Panc1 (cell line): ENCODE results near the gene BCL2L12.

Experiments used
- CTCF ChIP-seq: fragments of 450-650 bp; IDR thresholded peaks from 2 replicates; pipeline ENCODE4 v1.5.1; 2017; ENCODE audit warnings: mild to moderate bottlenecking
- POLR2AphosphoS5 ChIP-seq: IDR thresholded peaks from 2 replicates; pipeline ENCODE4 v1.6.1; 2012; ENCODE audit warnings: mild to moderate bottlenecking, low read depth, low read length, moderate library complexity
- REST ChIP-seq, 2 experiments: IDR thresholded peaks; 2 replicates each; pipeline ENCODE4 v1.6.1; 2011 to 2012; ENCODE audit warnings: low read depth in 2 of 2, control low read depth in 1 of 2, low read length in 1 of 2, mild to moderate bottlenecking in 1 of 2, moderate library complexity in 1 of 2; ENCODE audit not compliant: insufficient read depth in 1 of 2

GRCh38 chr19:49700563-49700962 is 34.8 kb downstream of the BCL2L12 start:
- TF ChIP-seq REST (IDR thresholded peaks at IDR 0.05; ENCODE audit: insufficient read depth in 1 of 2, low read depth in 2 of 2, low read length in 1 of 2) (no peak), CTCF (no peak), POLR2AphosphoS5 (no peak)
